ENCODE results near the gene SORCS1.

DNA sequence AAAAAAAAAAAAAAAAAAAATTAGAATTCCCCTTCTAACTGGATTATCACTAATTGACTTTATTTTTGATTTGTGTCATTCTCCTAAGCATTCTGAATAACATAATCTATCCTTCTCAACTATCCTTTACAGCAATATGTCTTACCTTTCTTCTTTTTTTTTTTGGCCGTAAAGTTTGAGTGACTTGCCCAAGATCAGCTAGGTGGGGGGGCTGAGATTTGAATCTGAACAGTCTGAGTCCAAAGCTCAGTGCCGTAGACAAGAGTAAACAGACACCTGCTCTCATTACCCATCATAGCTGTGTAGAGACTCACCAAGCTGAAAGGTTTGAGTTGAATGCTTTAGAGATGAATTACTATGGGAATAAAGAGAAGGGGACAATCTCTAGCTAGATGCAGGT is 192.1 kb downstream of the SORCS1 start:
- TF ChIP-seq, protein P1, sequence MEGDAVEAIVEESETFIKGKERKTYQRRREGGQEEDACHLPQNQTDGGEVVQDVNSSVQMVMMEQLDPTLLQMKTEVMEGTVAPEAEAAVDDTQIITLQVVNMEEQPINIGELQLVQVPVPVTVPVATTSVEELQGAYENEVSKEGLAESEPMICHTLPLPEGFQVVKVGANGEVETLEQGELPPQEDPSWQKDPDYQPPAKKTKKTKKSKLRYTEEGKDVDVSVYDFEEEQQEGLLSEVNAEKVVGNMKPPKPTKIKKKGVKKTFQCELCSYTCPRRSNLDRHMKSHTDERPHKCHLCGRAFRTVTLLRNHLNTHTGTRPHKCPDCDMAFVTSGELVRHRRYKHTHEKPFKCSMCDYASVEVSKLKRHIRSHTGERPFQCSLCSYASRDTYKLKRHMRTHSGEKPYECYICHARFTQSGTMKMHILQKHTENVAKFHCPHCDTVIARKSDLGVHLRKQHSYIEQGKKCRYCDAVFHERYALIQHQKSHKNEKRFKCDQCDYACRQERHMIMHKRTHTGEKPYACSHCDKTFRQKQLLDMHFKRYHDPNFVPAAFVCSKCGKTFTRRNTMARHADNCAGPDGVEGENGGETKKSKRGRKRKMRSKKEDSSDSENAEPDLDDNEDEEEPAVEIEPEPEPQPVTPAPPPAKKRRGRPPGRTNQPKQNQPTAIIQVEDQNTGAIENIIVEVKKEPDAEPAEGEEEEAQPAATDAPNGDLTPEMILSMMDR (IDR thresholded peaks at IDR 0.05): no peak
- no peak for TF ChIP-seq POLR2A (IDR thresholded peaks at IDR 0.05)
